ENCODE results near the gene TMIGD3.

DNA sequence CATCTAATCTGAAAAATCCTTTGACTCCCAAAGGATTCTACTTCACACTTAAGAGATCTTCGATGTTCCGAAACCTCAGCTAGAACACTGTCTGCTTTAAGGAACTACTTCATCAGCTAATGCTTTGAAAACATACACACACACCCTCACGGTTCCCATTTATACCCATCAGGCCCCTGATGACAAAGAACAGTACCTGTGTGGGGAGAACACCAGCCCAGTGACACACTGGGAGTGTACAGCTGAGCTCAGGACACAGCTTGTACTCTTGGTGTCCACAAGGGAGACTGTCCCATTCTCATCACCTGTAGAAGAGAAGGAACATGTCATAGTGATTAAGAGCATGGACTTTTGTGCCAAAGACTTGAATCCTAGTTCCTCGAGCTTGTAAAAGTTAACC is 61.0 kb downstream of the TMIGD3 start:
- TF ChIP-seq, protein P1, sequence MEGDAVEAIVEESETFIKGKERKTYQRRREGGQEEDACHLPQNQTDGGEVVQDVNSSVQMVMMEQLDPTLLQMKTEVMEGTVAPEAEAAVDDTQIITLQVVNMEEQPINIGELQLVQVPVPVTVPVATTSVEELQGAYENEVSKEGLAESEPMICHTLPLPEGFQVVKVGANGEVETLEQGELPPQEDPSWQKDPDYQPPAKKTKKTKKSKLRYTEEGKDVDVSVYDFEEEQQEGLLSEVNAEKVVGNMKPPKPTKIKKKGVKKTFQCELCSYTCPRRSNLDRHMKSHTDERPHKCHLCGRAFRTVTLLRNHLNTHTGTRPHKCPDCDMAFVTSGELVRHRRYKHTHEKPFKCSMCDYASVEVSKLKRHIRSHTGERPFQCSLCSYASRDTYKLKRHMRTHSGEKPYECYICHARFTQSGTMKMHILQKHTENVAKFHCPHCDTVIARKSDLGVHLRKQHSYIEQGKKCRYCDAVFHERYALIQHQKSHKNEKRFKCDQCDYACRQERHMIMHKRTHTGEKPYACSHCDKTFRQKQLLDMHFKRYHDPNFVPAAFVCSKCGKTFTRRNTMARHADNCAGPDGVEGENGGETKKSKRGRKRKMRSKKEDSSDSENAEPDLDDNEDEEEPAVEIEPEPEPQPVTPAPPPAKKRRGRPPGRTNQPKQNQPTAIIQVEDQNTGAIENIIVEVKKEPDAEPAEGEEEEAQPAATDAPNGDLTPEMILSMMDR (IDR thresholded peaks at IDR 0.05; ENCODE audit: insufficient read depth, low read length, poor library complexity, severe bottlenecking): no peak
- TF ChIP-seq EZH2phosphoT487 (conservative IDR thresholded peaks at IDR 0.05; ENCODE audit: low read length): no peak
